MM.1S (cell line): Measurements from ENCODE around the gene VPS8.

ENCODE experiments used
- DNase-seq: peaks from one replicate; pipeline ENCODE4 v3.0.0-alpha.2; 2015
- H2AFZ ChIP-seq: fragments of 300-600 bp; sonication (generic); 2 replicates; pipeline ENCODE4 v1.6.0; 2016; ENCODE audit warnings: antibody characterized with exemption, low read length
- H3F3A ChIP-seq: fragments of 300-600 bp; sonication (generic); 2 replicates; pipeline ENCODE4 v1.6.1; 2016; ENCODE audit warnings: mild to moderate bottlenecking, antibody characterized with exemption, low read length, moderate library complexity, mixed read lengths; ENCODE audit not compliant: insufficient read depth
- H3K27ac ChIP-seq: fragments of 300-600 bp; sonication (generic); 2 replicates; pipeline ENCODE4 v1.5.1; 2016; ENCODE audit warnings: mild to moderate bottlenecking, low read length
- H3K27me3 ChIP-seq: fragments of 300-600 bp; sonication (generic); replicated peaks from 2 replicates; pipeline ENCODE4 v1.6.0; 2016; ENCODE audit warnings: low read length; ENCODE audit not compliant: insufficient read depth
- H3K36me3 ChIP-seq: fragments of 300-600 bp; sonication (generic); replicated peaks from 2 replicates; pipeline ENCODE4 v1.6.1; 2016; ENCODE audit warnings: mild to moderate bottlenecking, low read length, mixed read lengths; ENCODE audit not compliant: insufficient read depth
- H3K4me1 ChIP-seq: fragments of 300-600 bp; sonication (generic); 2 replicates; pipeline ENCODE4 v1.6.1; 2016; ENCODE audit warnings: low read length, mixed read lengths
- H3K4me2 ChIP-seq: fragments of 300-600 bp; sonication (generic); 2 replicates; pipeline ENCODE4 v1.6.0; 2016; ENCODE audit warnings: low read depth, low read length
- H3K4me3 ChIP-seq: fragments of 300-600 bp; sonication (generic); 2 replicates; pipeline ENCODE4 v1.5.1; 2016; ENCODE audit warnings: low read length, mixed read lengths
- H3K79me2 ChIP-seq: fragments of 300-600 bp; sonication (generic); 2 replicates; pipeline ENCODE4 v1.6.1; 2016; ENCODE audit warnings: mixed run types, low read length, mixed read lengths
- H3K9ac ChIP-seq: fragments of 300-600 bp; sonication (generic); 2 replicates; pipeline ENCODE4 v1.6.1; 2016; ENCODE audit warnings: low read length, mixed read lengths
- H3K9me2 ChIP-seq: fragments of 300-600 bp; sonication (generic); replicated peaks from 2 replicates; pipeline ENCODE4 v1.6.1; 2016; ENCODE audit warnings: mild to moderate bottlenecking, low read length, mixed read lengths; ENCODE audit not compliant: insufficient read depth
- H3K9me3 ChIP-seq: fragments of 300-600 bp; sonication (generic); replicated peaks from 2 replicates; pipeline ENCODE4 v1.6.1; 2016; ENCODE audit warnings: mild to moderate bottlenecking, low read length, mixed read lengths; ENCODE audit not compliant: insufficient read depth
- H4K20me1 ChIP-seq: fragments of 300-600 bp; sonication (generic); 2 replicates; pipeline ENCODE4 v1.6.1; 2016; ENCODE audit warnings: mild to moderate bottlenecking, low read length, moderate library complexity, mixed read lengths; ENCODE audit not compliant: insufficient read depth
- EZH2 ChIP-seq: fragments of 300-600 bp; sonication (generic); optimal IDR thresholded peaks from 2 replicates; pipeline ENCODE3; 2017; ENCODE audit warnings: low read depth, mild to moderate bottlenecking, antibody characterized with exemption, low read length, mixed read lengths
- EZH2phosphoT487 ChIP-seq: fragments of 300-600 bp; sonication (generic); IDR thresholded peaks from 2 replicates; pipeline ENCODE4 v1.6.1; 2018; ENCODE audit warnings: antibody characterized with exemption, low read length
- TF ChIP-seq, protein P1 (sequence below): fragments of 300-600 bp; sonication (generic); IDR thresholded peaks from 2 replicates; pipeline ENCODE4 v1.5.1; 2016; ENCODE audit warnings: antibody characterized with exemption, low read length, mixed read lengths

Gene VPS8

GRCh38 chr3:184873141-184873540, 61.2 kb downstream of the VPS8 start:
- Histone ChIP-seq H3F3A (peaks cover 12% of the 10 kb centered on the region; the same call in 1 of the 2 replicates), H3K4me1 (peaks cover 16% of the 10 kb centered on the region), H3K79me2 (no peaks in the 10 kb centered on the region), H3K4me2 (no peak overlapping the region), H3K4me3 (no peak overlapping the region), H3K9ac (no peak overlapping the region), H3K9me3 (no peaks in the 10 kb centered on the region), H3K27ac (no peak overlapping the region), H3K9me2 (no peaks in the 10 kb centered on the region), H3K36me3 (no peaks in the 10 kb centered on the region), H2AFZ (no peak overlapping the region), H4K20me1 (no peaks in the 10 kb centered on the region), H3K27me3 (no peaks in the 10 kb centered on the region)
- TF ChIP-seq EZH2phosphoT487 = no peak
- TF ChIP-seq, protein P1, sequence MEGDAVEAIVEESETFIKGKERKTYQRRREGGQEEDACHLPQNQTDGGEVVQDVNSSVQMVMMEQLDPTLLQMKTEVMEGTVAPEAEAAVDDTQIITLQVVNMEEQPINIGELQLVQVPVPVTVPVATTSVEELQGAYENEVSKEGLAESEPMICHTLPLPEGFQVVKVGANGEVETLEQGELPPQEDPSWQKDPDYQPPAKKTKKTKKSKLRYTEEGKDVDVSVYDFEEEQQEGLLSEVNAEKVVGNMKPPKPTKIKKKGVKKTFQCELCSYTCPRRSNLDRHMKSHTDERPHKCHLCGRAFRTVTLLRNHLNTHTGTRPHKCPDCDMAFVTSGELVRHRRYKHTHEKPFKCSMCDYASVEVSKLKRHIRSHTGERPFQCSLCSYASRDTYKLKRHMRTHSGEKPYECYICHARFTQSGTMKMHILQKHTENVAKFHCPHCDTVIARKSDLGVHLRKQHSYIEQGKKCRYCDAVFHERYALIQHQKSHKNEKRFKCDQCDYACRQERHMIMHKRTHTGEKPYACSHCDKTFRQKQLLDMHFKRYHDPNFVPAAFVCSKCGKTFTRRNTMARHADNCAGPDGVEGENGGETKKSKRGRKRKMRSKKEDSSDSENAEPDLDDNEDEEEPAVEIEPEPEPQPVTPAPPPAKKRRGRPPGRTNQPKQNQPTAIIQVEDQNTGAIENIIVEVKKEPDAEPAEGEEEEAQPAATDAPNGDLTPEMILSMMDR = no peak
- no peak for TF ChIP-seq EZH2
- no peak for DNase-seq

DNA sequence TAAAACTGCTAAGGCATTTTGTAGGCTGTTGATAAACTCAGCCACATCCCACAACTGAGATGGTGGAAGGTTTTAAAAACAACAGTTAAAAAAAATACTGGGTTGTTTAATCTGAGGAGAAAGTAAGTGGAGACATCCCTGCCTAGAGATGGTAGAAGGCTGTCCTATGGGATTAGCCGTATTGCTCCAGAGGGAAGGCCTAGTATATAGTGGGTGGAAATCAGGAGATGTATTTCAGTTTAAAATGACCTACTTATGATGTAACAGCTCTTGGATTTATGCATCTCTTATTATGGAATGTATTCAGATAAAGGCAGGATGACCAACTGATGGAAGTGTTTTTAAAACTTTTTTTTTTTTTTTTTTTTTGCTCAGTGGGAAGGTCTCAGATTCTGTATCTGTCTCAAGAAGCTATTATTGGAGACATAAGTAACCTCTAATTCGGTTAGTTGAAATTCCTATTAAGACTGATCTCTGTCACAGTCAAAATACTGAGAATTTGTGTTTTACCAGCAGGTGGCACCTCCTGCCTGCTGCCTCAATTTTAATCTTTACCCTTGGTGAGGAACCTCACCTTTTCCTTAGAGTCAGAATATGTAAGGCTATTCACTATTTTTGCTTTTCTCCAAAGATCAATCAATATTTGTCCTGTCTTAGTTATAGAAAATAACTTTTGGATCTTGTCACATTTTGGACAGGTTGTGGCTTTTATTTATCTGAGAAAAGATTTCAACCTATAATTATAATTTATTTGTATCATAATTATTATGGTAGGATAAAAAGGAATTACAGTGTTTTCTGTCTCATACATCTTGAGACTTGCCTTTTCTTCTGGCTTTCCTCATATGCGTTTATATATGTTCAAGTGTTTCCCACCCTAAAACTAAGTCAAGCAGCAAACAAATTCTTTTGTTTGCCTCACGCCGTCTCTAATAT, 63.0 kb downstream of the VPS8 start:
- no peaks in the 10 kb centered on the region for H3K9me2 ChIP-seq
- H3K79me2 ChIP-seq = no peaks in the 10 kb centered on the region
- H3K9ac ChIP-seq = no peak overlapping the region
- no peak overlapping the region for H3K4me3 ChIP-seq
- H3K4me1 ChIP-seq = peaks cover 16% of the 10 kb centered on the region
- H2AFZ ChIP-seq = no peak overlapping the region
- H4K20me1 ChIP-seq = no peaks in the 10 kb centered on the region
- TF ChIP-seq, protein P1 = peak; percentile 89
- no peak for TF ChIP-seq EZH2phosphoT487
- no peak for TF ChIP-seq EZH2
- no peaks in the 10 kb centered on the region for H3K9me3 ChIP-seq
- no peak overlapping the region for H3K4me2 ChIP-seq
- no peaks in the 10 kb centered on the region for H3K36me3 ChIP-seq
- peaks cover 12% of the 10 kb centered on the region; the same call in 1 of the 2 replicates for H3F3A ChIP-seq
- DNase-seq = peak; percentile 74
- no peak overlapping the region for H3K27ac ChIP-seq
- no peaks in the 10 kb centered on the region for H3K27me3 ChIP-seq

- Histone ChIP-seq H3K27me3 (no peaks in the 10 kb centered on the region), H3K79me2 (no peaks in the 10 kb centered on the region), H3K9me2 (no peaks in the 10 kb centered on the region), H3F3A (peaks cover 14% of the 10 kb centered on the region), H3K36me3 (no peaks in the 10 kb centered on the region), H2AFZ (no peak overlapping the region), H3K9me3 (no peaks in the 10 kb centered on the region), H3K27ac (no peak overlapping the region), H3K4me3 (no peak overlapping the region), H3K4me1 (peaks cover 14% of the 10 kb centered on the region), H3K9ac (no peak overlapping the region), H3K4me2 (no peak overlapping the region), H4K20me1 (no peaks in the 10 kb centered on the region)
- TF ChIP-seq EZH2 (no peak), EZH2phosphoT487 (no peak)
- TF ChIP-seq, protein P1 = no peak
- no peak for DNase-seq
These were observed 68.5 kb downstream of the VPS8 start for GRCh38 chr3:184880276-184881019.
